ENCODE results near the gene LRRC74A.

LRRC74A gene

GRCh38 chr14:76826122-76826521 is at the start of gene LRRC74A:
TSS of gene LRRC74A (plus strand) at chr14:76826408. CDS start at chr14:76826698, 290 bp downstream.
- peak; percentile 20 to 72 for DNase-seq

- DNase-seq, result peak in 1 of 2 donors; percentile 46
These were observed 49.6 kb upstream of the LRRC74A start for GRCh38 chr14:76776428-76777251.

GRCh38 chr14:76777721-76778120 is 48.5 kb upstream of the LRRC74A start:
- DNase-seq, result no peak

- no peak for DNase-seq
These were observed 47.5 kb upstream of the LRRC74A start for GRCh38 chr14:76778546-76779215.

GRCh38 chr14:76779221-76780057 is 46.8 kb upstream of the LRRC74A start:
- no peak for DNase-seq

GRCh38 chr14:76780058-76780345 is 46.2 kb upstream of the LRRC74A start:
- no peak for DNase-seq

GRCh38 chr14:76780360-76780759 is 45.8 kb upstream of the LRRC74A start:
- no peak for DNase-seq

- no peak for DNase-seq
These were observed 45.1 kb upstream of the LRRC74A start for GRCh38 chr14:76780875-76781647.

- DNase-seq, result no peak
These were observed 44.6 kb upstream of the LRRC74A start for GRCh38 chr14:76781648-76782051.

- no peak for DNase-seq
These were observed 43.9 kb upstream of the LRRC74A start for GRCh38 chr14:76782115-76782884.

GRCh38 chr14:76782885-76783566 is 43.2 kb upstream of the LRRC74A start:
- peak in 1 of 2 donors; percentile 21 for DNase-seq

GRCh38 chr14:76784266-76784874 is 41.8 kb upstream of the LRRC74A start:
- no peak for DNase-seq

GRCh38 chr14:76784881-76785280 is 41.3 kb upstream of the LRRC74A start:
- peak; percentile 73 to 91 for DNase-seq

- no peak for DNase-seq
These were observed 39.6 kb upstream of the LRRC74A start for GRCh38 chr14:76786601-76787000.

- DNase-seq, result no peak
These were observed 33.8 kb upstream of the LRRC74A start for GRCh38 chr14:76792422-76792821.

GRCh38 chr14:76793324-76793723 is 32.9 kb upstream of the LRRC74A start:
- DNase-seq, result no peak

GRCh38 chr14:76793956-76794355 is 32.3 kb upstream of the LRRC74A start:
- no peak for DNase-seq

- DNase-seq, result no peak
These were observed 19.8 kb upstream of the LRRC74A start for GRCh38 chr14:76806446-76806845.

GRCh38 chr14:76808011-76808410 is 18.2 kb upstream of the LRRC74A start:
- peak in 1 of 2 donors; percentile 41 for DNase-seq

GRCh38 chr14:76808990-76809389 is 17.2 kb upstream of the LRRC74A start:
- no peak for DNase-seq

- no peak for DNase-seq
These were observed 15.7 kb upstream of the LRRC74A start for GRCh38 chr14:76810525-76810924.

Data from inflammatory macrophage treated with lipopolysaccharide for 1 hour (primary cell).